Measurements from ENCODE around the gene EPHA3.

Gene EPHA3

DNA sequence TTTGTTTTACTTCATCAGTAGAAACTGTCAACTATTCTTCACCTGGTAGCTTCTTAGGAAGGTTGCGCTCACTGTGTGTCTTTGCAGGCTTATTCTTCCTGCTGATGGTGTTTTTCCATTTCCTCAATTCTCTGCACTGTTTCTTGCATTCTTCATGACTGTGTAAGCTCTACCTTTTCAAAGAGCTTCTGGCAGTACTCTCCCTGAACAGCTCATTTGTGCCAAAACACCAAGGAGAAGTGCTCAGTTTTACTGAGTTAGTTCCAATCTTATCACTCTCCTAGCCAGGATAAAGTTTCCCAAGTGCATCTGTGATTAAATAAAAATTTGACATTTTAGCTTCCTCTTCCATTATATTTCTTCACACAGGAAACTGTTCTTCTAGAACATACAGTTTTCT is 339.8 kb downstream of the EPHA3 start:
- no peak for DNase-seq (ENCODE audit: low spot score)

DNA sequence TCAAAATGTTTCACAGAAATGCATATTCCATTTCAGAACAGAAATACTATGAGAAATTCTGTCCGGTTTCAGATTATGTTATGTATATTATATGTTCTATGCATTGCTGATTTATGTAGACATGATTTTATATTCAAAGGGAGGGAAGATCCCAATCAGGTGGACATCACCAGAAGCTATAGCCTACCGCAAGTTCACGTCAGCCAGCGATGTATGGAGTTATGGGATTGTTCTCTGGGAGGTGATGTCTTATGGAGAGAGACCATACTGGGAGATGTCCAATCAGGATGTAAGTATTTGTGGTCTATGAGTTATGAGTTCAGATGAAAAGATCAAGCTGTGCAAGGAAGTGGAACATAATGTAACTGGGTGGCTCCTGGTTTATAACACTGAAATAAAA is 341.7 kb downstream of the EPHA3 start:
- DNase-seq (ENCODE audit: low spot score) = no peak

DNA sequence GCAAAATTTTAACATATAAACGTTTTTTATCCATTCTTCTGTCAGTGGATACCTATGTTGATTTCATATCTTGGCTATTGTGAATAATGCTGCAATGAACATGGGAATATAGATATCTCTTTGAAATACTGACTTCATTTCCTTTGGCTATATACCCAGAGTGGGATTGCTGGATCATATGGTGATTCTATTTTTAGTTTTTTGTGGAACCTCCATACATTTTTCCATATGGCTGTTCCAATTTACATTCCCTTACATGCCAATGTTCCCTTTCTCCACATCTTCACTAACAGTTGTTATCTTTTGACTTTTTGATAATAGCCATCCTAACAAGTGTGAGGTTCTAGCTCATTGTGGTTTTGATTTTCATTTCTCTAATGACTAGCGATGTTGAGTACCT is 344.6 kb downstream of the EPHA3 start:
- DNase-seq (ENCODE audit: low spot score) = no peak

DNA sequence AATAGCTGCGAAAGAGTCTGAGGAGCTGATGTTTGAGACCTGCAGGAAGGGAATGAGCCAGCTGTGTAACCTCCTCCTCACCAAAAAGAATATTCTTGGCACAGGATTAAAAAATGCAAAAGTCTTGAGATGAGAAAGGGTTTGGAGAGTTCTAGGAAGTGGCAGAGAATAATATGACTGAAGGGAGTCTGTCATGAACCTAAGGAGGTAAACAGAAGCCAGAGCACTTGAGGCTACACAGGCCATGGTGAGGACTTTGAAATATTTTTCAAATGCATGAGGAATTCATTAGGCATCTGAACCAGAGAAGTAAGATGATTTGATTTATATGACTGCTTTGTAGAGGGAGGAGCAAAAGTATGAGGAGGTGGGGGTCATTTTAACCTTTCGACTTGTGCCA is 347.8 kb downstream of the EPHA3 start:
- DNase-seq (ENCODE audit: low spot score) = no peak

DNA sequence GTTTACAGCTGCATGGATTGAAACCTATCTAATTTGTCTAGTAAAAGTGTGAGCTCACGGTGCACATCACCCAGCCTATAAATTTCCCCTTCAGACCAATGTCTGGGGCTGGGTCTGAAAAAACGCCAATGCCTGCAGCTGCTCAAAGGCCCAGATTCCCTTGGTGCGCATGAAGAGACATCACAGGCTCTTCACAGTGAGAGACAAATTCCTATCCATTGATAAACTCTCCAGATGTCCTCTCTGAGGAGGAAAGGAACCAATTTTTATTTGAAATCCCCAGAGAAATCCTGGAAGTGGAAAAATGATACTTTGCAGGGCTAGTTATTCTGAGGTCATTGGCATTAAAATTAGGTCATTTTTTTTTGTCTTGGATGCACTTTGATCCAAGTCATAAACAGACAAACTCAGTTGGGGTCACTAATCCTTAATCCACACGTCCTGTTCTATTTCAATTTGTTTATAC is 360.5 kb downstream of the EPHA3 start:
- peak; percentile 1 for DNase-seq (ENCODE audit: low spot score)

DNA sequence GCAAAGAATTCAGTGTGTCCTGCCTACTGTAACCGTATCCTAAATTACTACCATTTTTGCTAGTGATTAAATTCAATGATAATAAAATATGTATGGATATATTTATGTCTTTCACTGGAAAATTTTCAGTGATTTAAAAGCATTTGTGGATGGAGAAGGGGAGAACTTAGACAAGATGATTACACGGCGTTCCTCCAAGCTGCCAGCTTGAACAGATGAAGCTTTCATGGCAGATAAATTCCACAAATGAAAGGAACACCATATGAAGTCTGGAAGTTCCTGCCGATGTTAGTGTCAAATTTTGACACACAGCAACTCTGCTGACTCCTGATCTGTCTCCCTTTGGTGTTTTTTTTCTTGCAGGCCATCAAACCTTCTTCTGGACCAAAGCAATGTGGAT is 364.7 kb downstream of the EPHA3 start:
- no peak for DNase-seq (ENCODE audit: low spot score)

DNA sequence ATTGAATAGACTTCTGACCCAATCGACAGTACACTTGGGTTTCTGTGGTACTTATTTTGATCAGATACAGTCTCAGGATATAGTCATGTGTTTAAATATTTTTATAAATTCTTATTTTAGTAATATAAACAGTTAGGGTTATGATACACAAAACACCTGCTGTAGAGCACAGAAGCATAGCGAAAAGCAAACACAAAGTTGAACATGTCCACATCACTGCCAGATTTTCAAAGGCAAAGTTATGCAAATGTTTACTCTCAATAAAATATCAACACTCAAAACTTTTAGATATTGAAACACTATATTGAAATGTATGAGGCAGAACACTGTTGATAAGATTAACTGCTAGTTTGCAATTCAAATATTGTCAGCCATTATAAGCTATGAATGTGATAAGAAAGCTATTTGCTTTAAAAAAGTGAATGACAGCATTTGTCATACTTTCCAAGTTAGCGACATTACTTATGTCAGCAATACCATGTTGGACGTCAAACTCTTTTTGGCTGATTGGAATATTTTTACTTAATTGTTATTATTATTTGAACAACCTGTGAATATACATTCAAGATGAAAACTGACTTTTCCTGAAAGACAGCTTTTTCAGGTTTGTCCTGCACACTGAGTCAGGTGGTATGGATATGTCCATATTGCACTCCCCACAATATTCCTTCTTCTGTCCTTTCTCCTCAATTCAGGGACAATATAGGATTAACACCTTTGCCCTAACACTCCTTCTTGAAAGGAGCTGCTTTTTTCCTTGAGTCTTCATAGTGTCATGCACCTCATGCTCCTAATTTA is 367.1 kb downstream of the EPHA3 start:
- no peak for DNase-seq (ENCODE audit: low spot score)

DNA sequence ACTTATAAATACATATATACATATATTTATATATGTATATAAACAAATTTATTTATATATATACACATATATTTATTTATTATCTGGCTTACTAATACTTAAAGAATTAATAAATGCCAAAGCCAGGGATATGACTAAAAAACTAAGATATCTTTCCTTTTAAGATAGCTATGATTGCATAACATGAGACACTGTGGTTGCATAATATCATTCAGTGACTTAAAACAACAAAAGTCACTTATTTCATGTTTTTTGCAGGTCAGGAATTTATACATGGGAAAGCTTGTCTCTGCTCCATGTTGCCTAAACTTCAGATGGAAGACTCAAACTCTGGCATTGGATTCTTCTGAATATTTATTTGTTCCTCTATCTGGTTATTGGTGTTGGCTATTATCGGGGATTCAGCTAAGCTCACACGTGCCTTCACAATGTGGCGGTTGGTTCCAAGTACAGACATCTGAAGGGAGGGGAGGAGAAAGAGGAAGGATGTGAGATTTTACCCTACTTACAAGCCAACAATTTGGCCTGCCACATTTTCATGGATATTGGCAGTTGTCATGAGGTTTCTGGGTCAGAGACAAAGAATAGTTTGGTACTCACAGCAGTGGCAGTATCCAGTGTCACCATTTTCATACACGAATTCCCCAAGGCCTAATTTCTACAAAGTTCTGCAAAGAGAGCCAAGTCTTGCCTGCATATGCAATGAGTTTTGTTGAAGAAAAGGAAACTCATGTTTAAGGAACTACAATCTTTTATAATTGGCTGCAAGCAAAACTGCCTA is 381.6 kb downstream of the EPHA3 start:
- DNase-seq (ENCODE audit: low spot score) = no peak

DNA sequence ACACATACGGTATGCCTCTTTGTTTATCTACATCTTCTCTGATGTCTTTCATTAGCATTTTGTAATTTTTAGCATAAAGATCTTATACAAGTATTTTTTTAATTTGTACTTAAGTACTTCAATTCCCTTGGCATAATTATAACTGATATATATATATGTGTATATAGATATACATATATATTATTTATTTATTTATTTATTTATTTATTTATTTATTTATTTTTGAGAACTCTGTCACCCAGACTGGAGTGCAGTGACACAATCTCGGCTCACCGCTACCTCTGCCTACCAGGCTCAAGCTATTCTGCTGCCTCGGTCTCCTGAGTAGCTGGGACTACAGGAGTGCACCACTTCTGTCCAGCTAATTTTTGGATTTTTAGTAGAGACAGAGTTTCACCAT is 382.7 kb downstream of the EPHA3 start:
- DNase-seq (ENCODE audit: low spot score) = no peak

DNA sequence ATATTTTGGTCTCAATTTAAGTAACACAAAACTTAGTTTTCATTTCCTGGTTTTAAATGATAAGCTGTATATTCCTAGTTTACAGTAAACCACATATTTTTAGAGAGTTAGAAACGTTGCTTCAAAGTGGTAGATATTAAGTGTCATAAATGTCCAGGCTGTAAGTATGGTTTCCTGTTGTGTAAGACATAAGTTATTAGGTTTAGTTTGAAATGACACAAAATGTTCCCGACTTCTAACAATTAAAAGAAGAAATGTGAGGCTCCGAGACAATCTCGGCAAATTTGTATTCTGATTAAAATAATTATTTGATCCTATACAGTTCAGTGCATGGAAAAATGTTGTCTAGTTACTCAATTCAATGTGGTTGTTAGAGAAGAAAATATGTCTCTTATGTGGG is 387.3 kb downstream of the EPHA3 start:
- no peak for DNase-seq (ENCODE audit: low spot score)

DNA sequence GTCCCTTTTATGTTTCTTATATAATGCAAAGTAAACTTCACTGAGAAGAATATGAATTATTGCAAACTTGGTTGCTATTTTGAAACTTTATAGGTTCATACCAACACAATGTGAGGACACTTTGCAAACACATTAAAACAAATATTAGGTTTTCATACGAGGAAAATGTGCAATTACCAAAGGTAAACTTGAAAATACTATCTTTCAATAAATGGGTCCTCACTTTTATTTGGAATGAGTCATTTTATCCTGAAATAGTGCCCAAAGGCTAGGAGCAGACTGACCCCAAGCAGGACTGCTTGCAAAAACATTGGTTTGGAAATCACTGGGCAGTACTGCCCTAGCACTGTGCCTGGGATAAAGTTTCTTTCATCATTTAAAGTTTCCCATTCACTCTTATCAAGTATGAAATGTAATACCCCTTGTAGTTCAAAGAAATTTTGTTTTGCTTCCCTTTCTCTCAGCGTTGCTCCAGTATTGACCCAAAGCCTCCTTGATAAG is 396.5 kb downstream of the EPHA3 start:
- DNase-seq (ENCODE audit: low spot score) = no peak

DNA sequence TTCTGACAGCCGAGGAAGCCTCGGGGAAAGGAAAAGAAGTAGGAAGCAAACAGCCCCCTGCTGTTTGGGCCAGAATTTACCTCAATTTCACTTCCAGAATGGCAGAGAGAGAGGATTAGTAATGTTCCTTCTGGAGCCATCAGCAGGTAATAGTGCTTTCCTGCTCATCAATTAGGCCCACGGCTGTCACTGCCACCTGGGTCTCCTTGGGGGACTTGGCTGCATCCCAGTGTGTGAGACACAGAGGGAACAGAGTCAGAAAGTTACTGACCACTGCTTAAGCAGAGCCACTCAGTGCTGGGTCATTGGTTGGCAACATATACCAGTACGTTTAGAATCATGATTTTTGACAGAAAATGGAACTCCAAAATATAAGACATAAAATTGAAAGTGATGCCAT is 397.0 kb downstream of the EPHA3 start:
- no peak for DNase-seq (ENCODE audit: low spot score)

DNA sequence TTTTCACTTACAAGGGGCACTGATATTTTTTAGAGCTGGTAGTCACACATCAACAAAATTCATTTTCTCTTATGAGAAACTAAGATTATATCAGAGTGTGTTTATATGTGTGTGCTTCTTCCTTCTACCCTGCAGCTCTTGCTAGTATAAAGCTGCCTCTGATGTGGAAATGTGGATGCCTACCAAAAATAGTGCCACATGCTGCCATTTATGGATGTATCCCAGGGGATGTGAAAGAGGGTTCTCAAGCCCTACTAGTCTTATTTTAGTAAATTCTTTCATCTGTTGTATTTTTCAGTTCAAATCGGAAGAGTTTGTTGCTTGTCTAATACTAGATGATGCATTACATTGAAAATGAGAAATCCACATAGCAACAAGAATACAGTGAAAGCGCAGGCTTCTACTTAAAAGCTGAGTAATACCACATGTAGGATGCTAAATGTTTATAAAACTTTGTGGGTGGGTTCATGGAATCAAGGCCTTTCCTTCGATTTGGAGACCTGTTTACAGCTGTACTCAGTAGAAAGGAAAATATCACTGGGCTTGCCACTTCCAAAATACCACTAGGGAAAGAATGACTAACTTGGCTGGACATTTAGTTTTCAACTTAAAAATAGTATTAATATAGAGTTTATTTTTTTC is 399.2 kb downstream of the EPHA3 start:
- DNase-seq (ENCODE audit: low spot score) = no peak

DNA sequence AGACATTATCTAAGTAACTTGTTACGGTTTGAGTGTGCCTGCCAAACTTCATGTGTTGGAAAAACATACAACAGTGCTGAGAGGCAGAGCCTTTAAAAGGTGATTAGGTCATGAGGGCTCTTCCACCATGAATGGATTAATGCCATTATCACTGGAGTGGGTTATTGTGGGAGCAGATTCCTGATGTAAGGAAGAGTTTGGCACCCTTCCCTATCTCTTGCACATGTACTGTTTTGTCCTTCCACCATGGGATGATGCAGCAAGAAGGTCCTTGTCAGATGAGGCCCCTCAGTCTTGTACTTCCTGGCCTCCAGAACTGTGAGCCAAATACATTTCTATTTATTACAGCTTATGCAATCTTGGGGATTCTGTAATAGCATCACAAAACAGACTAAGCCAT is 413.9 kb downstream of the EPHA3 start:
- DNase-seq (ENCODE audit: low spot score) = no peak

DNA sequence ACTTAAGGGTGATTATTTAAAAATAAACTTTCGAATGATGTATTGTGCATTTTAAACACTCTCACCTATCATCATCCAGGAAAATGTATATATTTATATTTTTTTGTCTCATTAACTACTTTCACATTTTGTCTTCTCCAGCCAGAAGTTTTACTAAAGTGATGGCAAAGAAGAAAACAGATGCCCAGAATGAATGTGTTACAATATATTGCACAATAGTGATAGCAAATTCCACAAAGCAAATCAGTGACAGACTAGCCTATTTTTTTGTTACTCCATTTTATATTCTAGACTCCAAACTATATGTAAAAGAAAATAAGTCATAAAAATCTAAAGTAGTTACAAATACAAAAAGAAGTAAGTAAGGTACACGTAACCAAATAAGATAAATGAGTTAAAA is 414.7 kb downstream of the EPHA3 start:
- DNase-seq (ENCODE audit: low spot score) = no peak

DNA sequence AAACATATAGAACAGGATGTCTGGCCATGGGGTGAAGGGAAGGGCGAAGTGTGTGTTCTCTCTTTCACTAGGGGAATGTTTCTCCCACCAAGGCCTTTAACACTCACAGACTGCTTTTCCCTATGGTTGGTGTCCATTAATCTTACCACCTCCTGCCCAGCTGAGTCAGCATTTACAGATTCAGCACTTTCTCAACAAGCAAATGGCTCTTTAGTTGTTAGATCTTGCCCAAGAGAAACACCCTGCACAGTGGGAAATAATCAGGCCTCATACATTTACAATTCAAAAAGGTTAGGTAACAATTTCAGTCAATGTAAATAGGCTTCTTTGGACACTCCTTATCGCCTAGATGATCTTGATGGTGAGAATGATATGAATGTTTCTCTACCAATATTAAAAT is 418.2 kb downstream of the EPHA3 start:
- DNase-seq (ENCODE audit: low spot score) = no peak

DNA sequence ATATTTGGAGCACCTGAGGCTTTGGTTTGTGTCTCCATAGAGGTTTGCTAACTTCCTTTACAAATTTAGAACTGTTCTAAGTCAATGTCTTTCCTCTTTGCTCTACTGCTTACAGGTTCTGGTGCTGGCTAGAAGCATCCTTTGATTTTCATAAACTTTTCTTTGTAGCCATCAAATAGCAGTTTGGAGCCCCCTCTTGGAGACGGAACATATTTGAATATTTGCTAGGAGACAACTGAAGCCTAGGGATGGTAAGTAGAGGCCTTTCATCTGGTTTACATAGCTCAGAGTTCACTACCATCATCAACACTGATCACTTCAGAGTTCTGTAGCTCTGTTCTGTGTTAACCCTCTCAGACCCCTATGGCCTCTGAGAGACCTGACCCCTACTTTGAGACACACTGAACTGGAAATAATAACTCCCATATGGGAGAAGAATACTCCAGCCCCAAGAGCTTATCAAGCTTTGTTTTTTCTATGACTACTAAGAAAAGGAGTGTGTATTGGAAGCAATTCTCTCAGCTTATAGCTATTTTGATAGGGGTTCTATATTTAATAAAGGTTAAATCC is 420.4 kb downstream of the EPHA3 start:
- no peak for DNase-seq (ENCODE audit: low spot score)
